Neural progenitor cell (in vitro differentiated cells): Measurements from ENCODE around the gene CCKAR. TPM values are rescaled to one million over a fixed set of nuclear protein-coding genes. Genes with fewer than 3 reads are reported as not detected.

Experiments used
- DNase-seq: peaks from one replicate; pipeline ENCODE4 v3.0.0-alpha.2; 2016; ENCODE audit warnings: low spot score
- H2AFZ ChIP-seq: fragments of 200-600 bp; sonication (generic); replicated peaks from 2 replicates; pipeline ENCODE4 v1.6.1; 2016; ENCODE audit warnings: antibody characterized with exemption
- H3F3A ChIP-seq: fragments of 200-600 bp; sonication (generic); 2 replicates; pipeline ENCODE4 v1.6.1; 2016; ENCODE audit warnings: antibody characterized with exemption, low read depth
- H3K27ac ChIP-seq: fragments of 200-600 bp; sonication (generic); 2 replicates; pipeline ENCODE4 v1.5.1; 2016; ENCODE audit warnings: mild to moderate bottlenecking
- H3K27me3 ChIP-seq: fragments of 200-600 bp; sonication (generic); 2 replicates; pipeline ENCODE4 v1.6.1; 2016; ENCODE audit warnings: mild to moderate bottlenecking, moderate library complexity
- H3K36me3 ChIP-seq: fragments of 200-600 bp; sonication (generic); 2 replicates; pipeline ENCODE4 v1.5.1; 2016
- H3K4me1 ChIP-seq: fragments of 200-600 bp; sonication (generic); 2 replicates; pipeline ENCODE4 v1.6.1; 2016; ENCODE audit warnings: mixed run types
- H3K4me2 ChIP-seq: fragments of 200-600 bp; sonication (generic); 2 replicates; pipeline ENCODE4 v1.6.1; 2016
- H3K4me3 ChIP-seq: fragments of 200-600 bp; sonication (generic); 2 replicates; pipeline ENCODE4 v1.5.1; 2016
- H3K79me2 ChIP-seq: fragments of 200-600 bp; sonication (generic); 2 replicates; pipeline ENCODE4 v1.6.1; 2016; ENCODE audit warnings: low read depth
- H3K9ac ChIP-seq: fragments of 200-600 bp; sonication (generic); 2 replicates; pipeline ENCODE4 v1.6.1; 2016
- H3K9me3 ChIP-seq: fragments of 200-600 bp; sonication (generic); 2 replicates; pipeline ENCODE4 v1.5.1; 2016; ENCODE audit warnings: low read depth
- H4K20me1 ChIP-seq: fragments of 200-600 bp; sonication (generic); 2 replicates; pipeline ENCODE4 v1.6.1; 2016; ENCODE audit warnings: low read depth
- H3K27ac Mint-ChIP-seq: 3 replicates; pipeline ENCODE4 v1.8.0; 2021; ENCODE audit warnings: mixed read lengths
- H3K27me3 Mint-ChIP-seq: 2 replicates; pipeline ENCODE4 v1.8.0; 2022; ENCODE audit warnings: low read depth, mild to moderate bottlenecking, inconsistent platforms, moderate library complexity, mixed read lengths; ENCODE audit not compliant: insufficient read depth
- H3K36me3 Mint-ChIP-seq: 3 replicates; pipeline ENCODE4 v1.8.0; 2021; ENCODE audit warnings: mixed read lengths
- H3K4me1 Mint-ChIP-seq: 3 replicates; pipeline ENCODE4 v1.8.0; 2021; ENCODE audit warnings: mixed read lengths
- H3K4me3 Mint-ChIP-seq: 3 replicates; pipeline ENCODE4 v1.8.0; 2021; ENCODE audit warnings: mild to moderate bottlenecking, moderate library complexity, mixed read lengths
- H3K9me3 Mint-ChIP-seq: 3 replicates; pipeline ENCODE4 v1.8.0; 2020; ENCODE audit warnings: mixed read lengths
- EZH2 ChIP-seq: fragments of 200-600 bp; sonication (generic); IDR thresholded peaks from 2 replicates; pipeline ENCODE4 v1.6.1; 2017; ENCODE audit warnings: antibody characterized with exemption, mild to moderate bottlenecking, moderate library complexity
- EZH2phosphoT487 ChIP-seq: fragments of 200-600 bp; sonication (generic); IDR thresholded peaks from 2 replicates; pipeline ENCODE4 v1.6.1; 2017; ENCODE audit warnings: antibody characterized with exemption
- total RNA-seq: library from RNA; depleted of rRNA; stranded (reverse); fragments of >200 nt; gene quantifications from 2 replicates; pipeline ENCODE4 v1.2.3, GENCODE V29; 2015; ENCODE audit warnings: low replicate concordance
- TF ChIP-seq, protein P1 (sequence below): fragments of 200-600 bp; sonication (generic); IDR thresholded peaks from 2 replicates; pipeline ENCODE4 v1.5.1; 2017; ENCODE audit warnings: antibody characterized with exemption, mild to moderate bottlenecking

CCKAR gene
- total RNA-seq, 1 donor from 2014 or later, result not detected

DNA sequence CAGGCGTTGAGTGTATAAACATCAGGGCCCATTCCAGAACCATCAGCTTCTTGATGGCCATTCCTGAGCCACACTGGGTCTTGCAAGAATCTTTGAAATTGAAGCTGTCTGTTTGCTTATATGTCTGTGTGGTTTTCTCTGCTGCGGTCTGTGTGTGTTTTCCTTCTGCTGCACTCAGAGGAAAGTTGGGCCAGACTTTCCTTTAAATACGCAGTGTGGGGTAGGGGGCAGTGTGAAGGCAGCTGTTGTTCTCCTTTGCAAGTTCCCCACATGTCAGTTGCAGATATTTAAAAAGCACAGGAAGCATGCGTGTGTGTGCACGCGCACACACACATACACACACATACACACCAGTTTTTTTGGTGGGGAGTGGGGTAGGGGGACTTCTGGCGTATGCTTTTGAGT is 32.1 kb downstream of the CCKAR start:
- no peak overlapping the region for H2AFZ ChIP-seq
- H3K27me3 ChIP-seq, result no peaks in the 10 kb centered on the region
- H3K4me2 ChIP-seq, result no peak overlapping the region
- no peak for DNase-seq
- no peaks in the 10 kb centered on the region for H3K4me1 ChIP-seq
- H3K9me3 Mint-ChIP-seq, result peaks cover 8% of the 10 kb centered on the region
- no peaks in the 10 kb centered on the region for H3F3A ChIP-seq
- H4K20me1 ChIP-seq, result no peaks in the 10 kb centered on the region
- H3K36me3 Mint-ChIP-seq, result no peaks in the 10 kb centered on the region
- H3K27ac Mint-ChIP-seq, result no peak overlapping the region
- peaks cover 4% of the 10 kb centered on the region for H3K27me3 Mint-ChIP-seq
- no peaks in the 10 kb centered on the region for H3K9me3 ChIP-seq
- TF ChIP-seq EZH2phosphoT487, result no peak
- no peak for TF ChIP-seq EZH2
- TF ChIP-seq, protein P1, sequence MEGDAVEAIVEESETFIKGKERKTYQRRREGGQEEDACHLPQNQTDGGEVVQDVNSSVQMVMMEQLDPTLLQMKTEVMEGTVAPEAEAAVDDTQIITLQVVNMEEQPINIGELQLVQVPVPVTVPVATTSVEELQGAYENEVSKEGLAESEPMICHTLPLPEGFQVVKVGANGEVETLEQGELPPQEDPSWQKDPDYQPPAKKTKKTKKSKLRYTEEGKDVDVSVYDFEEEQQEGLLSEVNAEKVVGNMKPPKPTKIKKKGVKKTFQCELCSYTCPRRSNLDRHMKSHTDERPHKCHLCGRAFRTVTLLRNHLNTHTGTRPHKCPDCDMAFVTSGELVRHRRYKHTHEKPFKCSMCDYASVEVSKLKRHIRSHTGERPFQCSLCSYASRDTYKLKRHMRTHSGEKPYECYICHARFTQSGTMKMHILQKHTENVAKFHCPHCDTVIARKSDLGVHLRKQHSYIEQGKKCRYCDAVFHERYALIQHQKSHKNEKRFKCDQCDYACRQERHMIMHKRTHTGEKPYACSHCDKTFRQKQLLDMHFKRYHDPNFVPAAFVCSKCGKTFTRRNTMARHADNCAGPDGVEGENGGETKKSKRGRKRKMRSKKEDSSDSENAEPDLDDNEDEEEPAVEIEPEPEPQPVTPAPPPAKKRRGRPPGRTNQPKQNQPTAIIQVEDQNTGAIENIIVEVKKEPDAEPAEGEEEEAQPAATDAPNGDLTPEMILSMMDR, result no peak
- H3K27ac ChIP-seq, result no peak overlapping the region
- no peaks in the 10 kb centered on the region for H3K36me3 ChIP-seq
- no peak overlapping the region for H3K4me3 Mint-ChIP-seq
- no peaks in the 10 kb centered on the region for H3K79me2 ChIP-seq
- no peak overlapping the region for H3K4me3 ChIP-seq
- H3K9ac ChIP-seq, result no peak overlapping the region
- peaks cover 3% of the 10 kb centered on the region for H3K4me1 Mint-ChIP-seq

DNA sequence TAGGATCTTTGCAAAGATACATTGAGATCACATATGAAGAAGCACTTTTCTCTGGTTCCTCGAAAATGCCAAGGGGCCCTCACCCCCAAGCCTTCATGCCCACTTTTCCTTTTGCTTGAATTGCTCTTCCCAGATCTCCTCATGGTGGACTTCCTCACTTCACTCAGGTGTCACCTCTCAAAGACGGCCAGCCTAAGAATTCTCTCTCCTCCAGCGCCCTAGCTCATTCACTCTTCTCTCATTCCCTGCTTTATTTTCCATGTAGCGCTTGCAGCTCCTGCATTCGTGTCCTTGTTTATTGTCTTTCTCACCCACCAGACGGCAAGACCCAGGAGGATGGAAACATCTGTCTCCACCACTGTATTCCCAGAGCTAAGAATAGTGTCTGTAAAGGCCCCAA is 32.9 kb downstream of the CCKAR start:
- Mint-ChIP-seq H3K4me3 (no peak overlapping the region), H3K4me1 (peaks cover 9% of the 10 kb centered on the region), H3K36me3 (no peaks in the 10 kb centered on the region), H3K27me3 (peaks cover 4% of the 10 kb centered on the region), H3K9me3 (peaks cover 8% of the 10 kb centered on the region), H3K27ac (no peak overlapping the region)
- no peak for DNase-seq
- Histone ChIP-seq H3K79me2 (no peaks in the 10 kb centered on the region), H3K9me3 (no peaks in the 10 kb centered on the region), H3K4me2 (no peak overlapping the region), H3K27ac (no peak overlapping the region), H3K9ac (no peak overlapping the region), H2AFZ (no peak overlapping the region), H3K27me3 (no peaks in the 10 kb centered on the region), H3K4me1 (no peaks in the 10 kb centered on the region), H3F3A (no peaks in the 10 kb centered on the region), H3K4me3 (no peak overlapping the region), H3K36me3 (no peaks in the 10 kb centered on the region), H4K20me1 (no peaks in the 10 kb centered on the region)
- TF ChIP-seq EZH2, result no peak
- no peak for TF ChIP-seq EZH2phosphoT487
- TF ChIP-seq, protein P1, result no peak

DNA sequence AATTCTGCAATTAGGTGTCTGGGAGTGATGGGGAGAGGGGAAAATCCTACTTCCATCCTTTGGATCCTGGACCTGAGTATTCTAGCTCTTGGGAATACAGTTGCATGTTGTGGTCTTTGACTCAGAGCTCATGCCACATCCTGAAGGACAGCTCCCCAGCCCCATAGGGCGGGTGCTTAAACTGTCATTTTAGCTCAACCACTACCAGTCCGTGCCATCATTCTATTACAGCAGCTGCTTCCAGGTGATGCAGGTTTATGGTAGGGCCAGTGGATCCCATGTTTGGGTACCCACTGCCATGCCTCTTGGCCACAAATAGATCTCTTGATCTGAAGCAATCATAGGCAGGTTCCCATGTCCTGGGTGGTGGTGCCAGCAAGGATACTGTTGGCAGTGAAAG is 34.7 kb downstream of the CCKAR start:
- no peak for TF ChIP-seq EZH2phosphoT487
- TF ChIP-seq, protein P1, result no peak
- no peak for TF ChIP-seq EZH2
- Histone ChIP-seq H3K27ac (no peak overlapping the region), H2AFZ (no peak overlapping the region), H3K4me2 (no peak overlapping the region), H3K4me1 (no peaks in the 10 kb centered on the region), H3K4me3 (no peak overlapping the region), H3K79me2 (no peaks in the 10 kb centered on the region), H3K27me3 (no peaks in the 10 kb centered on the region), H4K20me1 (no peaks in the 10 kb centered on the region), H3K36me3 (no peaks in the 10 kb centered on the region), H3F3A (no peaks in the 10 kb centered on the region), H3K9ac (no peak overlapping the region), H3K9me3 (no peaks in the 10 kb centered on the region)
- Mint-ChIP-seq H3K36me3 (no peaks in the 10 kb centered on the region), H3K9me3 (peaks cover 8% of the 10 kb centered on the region), H3K27ac (no peak overlapping the region), H3K4me3 (no peak overlapping the region), H3K27me3 (peaks cover 4% of the 10 kb centered on the region), H3K4me1 (peaks cover 11% of the 10 kb centered on the region)
- DNase-seq, result no peak

DNA sequence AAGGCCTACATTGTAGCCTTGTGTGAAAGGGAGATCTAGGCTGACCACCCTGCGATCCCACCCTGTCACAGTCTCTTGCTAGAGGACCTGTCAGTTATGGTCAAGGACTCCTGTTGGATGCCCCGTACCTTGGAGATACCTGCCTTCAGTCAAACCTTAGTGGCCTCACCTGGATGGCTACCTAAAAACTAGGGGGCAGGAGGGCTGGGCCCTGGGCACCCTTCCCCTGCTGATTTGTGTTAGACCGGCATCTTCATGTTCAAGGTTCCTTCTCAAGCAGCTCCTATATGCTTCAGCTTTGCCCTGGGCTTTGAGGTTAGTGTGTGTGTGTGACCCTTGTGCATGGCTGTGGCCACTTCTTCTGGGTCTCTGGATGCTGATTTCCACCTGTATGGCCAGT is 35.3 kb downstream of the CCKAR start:
- no peak overlapping the region for H3K4me2 ChIP-seq
- H3K4me1 ChIP-seq, result no peaks in the 10 kb centered on the region
- H4K20me1 ChIP-seq, result no peaks in the 10 kb centered on the region
- no peak overlapping the region for H3K9ac ChIP-seq
- H3K9me3 ChIP-seq, result no peaks in the 10 kb centered on the region
- TF ChIP-seq EZH2 (no peak), EZH2phosphoT487 (no peak)
- TF ChIP-seq, protein P1, result no peak
- H3K79me2 ChIP-seq, result no peaks in the 10 kb centered on the region
- no peak overlapping the region for H2AFZ ChIP-seq
- no peaks in the 10 kb centered on the region for H3K27me3 ChIP-seq
- Mint-ChIP-seq H3K36me3 (no peaks in the 10 kb centered on the region), H3K9me3 (peaks cover 8% of the 10 kb centered on the region), H3K4me1 (peaks cover 11% of the 10 kb centered on the region), H3K27ac (no peak overlapping the region), H3K4me3 (no peak overlapping the region), H3K27me3 (peaks cover 8% of the 10 kb centered on the region)
- H3K27ac ChIP-seq, result no peak overlapping the region
- no peaks in the 10 kb centered on the region for H3K36me3 ChIP-seq
- H3F3A ChIP-seq, result no peaks in the 10 kb centered on the region
- H3K4me3 ChIP-seq, result no peak overlapping the region
- no peak for DNase-seq
